ENCODE results near the gene EIF5. TPM values are rescaled to one million over a fixed set of nuclear protein-coding genes. Genes with fewer than 3 reads are reported as not detected.

EIF5 gene
- total RNA-seq, 4 donors from 2014 or later = 128 to 226 (median 160) TPM

GRCh38 chr14:103329401-103330347, 4.4 kb upstream of the EIF5 start:
- TF ChIP-seq CTCF (IDR thresholded peaks at IDR 0.05) (no peak), POLR2A (IDR thresholded peaks at IDR 0.05) (no peak), EP300 (IDR thresholded peaks at IDR 0.05) (no peak)
- no peaks in the 10 kb centered on the region for H3K36me3 ChIP-seq
- no peaks in the 10 kb centered on the region for H3K27me3 ChIP-seq
- no peak overlapping the region for H3K4me3 ChIP-seq
- WGBS, 2 donors = 74 to 81% methylated on average over 14 of the region's 14 CpGs
- H3K27ac ChIP-seq = no peak overlapping the region
- peak in 1 of 2 donors; percentile 57 for DNase-seq (ENCODE audit: low spot score in 2 of 2)
- peaks cover 0 to 13% (median 9%) of the 10 kb centered on the region in 4 donors for H3K4me1 ChIP-seq
- no peaks in the 10 kb centered on the region for H3K9me3 ChIP-seq

- WGBS, 2 donors = 68 to 69% methylated on average over 2 of the region's 2 CpGs
- TF ChIP-seq EP300 (IDR thresholded peaks at IDR 0.05) (no peak), CTCF (IDR thresholded peaks at IDR 0.05) (no peak), POLR2A (IDR thresholded peaks at IDR 0.05) (no peak)
These were observed 3.5 kb upstream of the EIF5 start for GRCh38 chr14:103330536-103330935.

GRCh38 chr14:103332143-103332919, 1.7 kb upstream of the EIF5 start:
- peak overlapping the region in 2 of 4 donors; percentile 98 to 100 for H3K27ac ChIP-seq
- peaks cover 0 to 36% (median 22%) of the 10 kb centered on the region in 4 donors for H3K4me1 ChIP-seq
- peaks cover 3 to 21% (median 13%) of the 10 kb centered on the region in 3 donors for H3K36me3 ChIP-seq
- 85 to 91% methylated on average over 9 of the region's 9 CpGs for WGBS, 2 donors
- no peak overlapping the region for H3K4me3 ChIP-seq
- H3K27me3 ChIP-seq = no peaks in the 10 kb centered on the region
- no peak for TF ChIP-seq EP300 (IDR thresholded peaks at IDR 0.05)
- no peak for TF ChIP-seq CTCF (IDR thresholded peaks at IDR 0.05)
- TF ChIP-seq POLR2A (IDR thresholded peaks at IDR 0.05) = no peak
- H3K9me3 ChIP-seq = no peaks in the 10 kb centered on the region
- DNase-seq (ENCODE audit: low spot score in 2 of 2) = no peak

More at GRCh38 chr14:103330536-103330935, 3.5 kb upstream of the EIF5 start:
- Histone ChIP-seq H3K4me1 (peaks cover 0 to 18% (median 12%) of the 10 kb centered on the region in 4 donors), H3K4me3 (no peak overlapping the region), H3K27me3 (no peaks in the 10 kb centered on the region), H3K27ac (no peak overlapping the region), H3K36me3 (peaks cover 0 to 3% (median 0%) of the 10 kb centered on the region in 3 donors), H3K9me3 (no peaks in the 10 kb centered on the region)
- DNase-seq (ENCODE audit: low spot score in 2 of 2) = no peak

- DNase-seq (ENCODE audit: low spot score in 2 of 2) = peak; percentile 33 to 42
- H3K36me3 ChIP-seq = peaks cover 6 to 47% (median 39%) of the 10 kb centered on the region in 3 donors
- peaks cover 0 to 46% (median 22%) of the 10 kb centered on the region in 4 donors for H3K4me1 ChIP-seq
- H3K27me3 ChIP-seq = no peaks in the 10 kb centered on the region
- H3K27ac ChIP-seq = peak overlapping the region; percentile 99 to 100 (median 100)
- H3K4me3 ChIP-seq = peak overlapping the region; percentile 83 to 100 (median 96)
- TF ChIP-seq EP300 (IDR thresholded peaks at IDR 0.05) = peak in 1 of 2 donors; percentile 60
- TF ChIP-seq POLR2A (IDR thresholded peaks at IDR 0.05) = peak in 1 of 2 donors; percentile 8
- TF ChIP-seq CTCF (IDR thresholded peaks at IDR 0.05) = no peak
- H3K9me3 ChIP-seq = no peaks in the 10 kb centered on the region
- WGBS, 2 donors = 1% methylated on average over 49 to 71 of the region's 97 CpGs
These were observed 896 bp downstream of the EIF5 start for GRCh38 chr14:103334644-103335622.
